Fibroblast of lung (primary cell): ENCODE results near the gene SIAH3. TPM values are rescaled to one million over a fixed set of nuclear protein-coding genes. Genes with fewer than 3 reads are reported as not detected.

Experiments used
- DNase-seq, 2 donors: peaks; one replicate each; pipeline versions ENCODE4 v3.0.0 to v3.0.0-alpha.2; 2010; ENCODE audit warnings: low read depth in 2 of 2
- H2AFZ ChIP-seq: 2 replicates; pipeline ENCODE4 v1.5.1; 2012; ENCODE audit warnings: low read length, control low read depth, inconsistent platforms
- H3K27ac ChIP-seq: 2 replicates; pipeline ENCODE4 v1.5.1; 2011; ENCODE audit warnings: low read length, control low read depth; ENCODE audit not compliant: insufficient read depth
- H3K27me3 ChIP-seq: 2 replicates; pipeline ENCODE4 v1.5.1; 2011; ENCODE audit warnings: mild to moderate bottlenecking, low read length; ENCODE audit not compliant: control insufficient read depth, insufficient read depth
- H3K36me3 ChIP-seq: 2 replicates; pipeline ENCODE4 v1.5.1; 2011; ENCODE audit warnings: low read length; ENCODE audit not compliant: control insufficient read depth, insufficient read depth
- H3K4me1 ChIP-seq: 2 replicates; pipeline ENCODE4 v1.5.1; 2011; ENCODE audit warnings: low read length; ENCODE audit not compliant: control insufficient read depth, insufficient read depth; ENCODE audit errors: extremely low read depth
- H3K4me2 ChIP-seq: 2 replicates; pipeline ENCODE4 v1.5.1; 2011; ENCODE audit warnings: low read length, control low read depth; ENCODE audit not compliant: insufficient read depth; ENCODE audit errors: extremely low read depth
- H3K4me3 ChIP-seq, 4 experiments: fragments of 200-600 bp in 1 of 4; sonication (generic) in 1 of 4; replicated peaks in 1 of 4; 2 replicates each; pipeline ENCODE4 v1.5.1; 2011 to 2016; ENCODE audit warnings: low read length in 4 of 4, low read depth in 3 of 4, mild to moderate bottlenecking in 3 of 4, control low read depth in 2 of 4, inconsistent platforms in 1 of 4, mixed read lengths in 1 of 4; ENCODE audit not compliant: insufficient read depth in 1 of 4; ENCODE audit errors: control extremely low read depth in 1 of 4
- H3K79me2 ChIP-seq: 2 replicates; pipeline ENCODE4 v1.5.1; 2012; ENCODE audit warnings: mild to moderate bottlenecking, low read length, inconsistent platforms; ENCODE audit not compliant: control insufficient read depth, insufficient read depth
- H3K9ac ChIP-seq: 2 replicates; pipeline ENCODE4 v1.5.1; 2011; ENCODE audit warnings: mild to moderate bottlenecking, low read length, control low read depth; ENCODE audit not compliant: insufficient read depth
- H3K9me3 ChIP-seq: 2 replicates; pipeline ENCODE4 v1.5.1; 2012; ENCODE audit warnings: low read depth, low read length; ENCODE audit not compliant: control insufficient read depth, insufficient read depth
- H4K20me1 ChIP-seq: 2 replicates; pipeline ENCODE4 v1.5.1; 2011; ENCODE audit warnings: low read length; ENCODE audit not compliant: control insufficient read depth, insufficient read depth; ENCODE audit errors: extremely low read depth
- EZH2 ChIP-seq: IDR thresholded peaks from 2 replicates; pipeline ENCODE4 v1.5.1; 2012; ENCODE audit warnings: low read length, control low read depth, mild to moderate bottlenecking; ENCODE audit errors: missing control alignments
- polyA plus RNA-seq, 2 donors: library from polyadenylated mRNA; depleted of rRNA in 1 of 2; stranded (reverse) in 1 of 2; unstranded in 1 of 2; fragments of >200 nt; gene quantifications; 2 replicates each; pipeline ENCODE4 v1.2.1, GENCODE V29; 2011 to 2012; ENCODE audit warnings: missing spikeins in 1 of 2
- total RNA-seq: library from RNA; depleted of rRNA; stranded (reverse); fragments of >200 nt; gene quantifications from 2 replicates; pipeline ENCODE4 v1.2.1, GENCODE V29; 2014
- TF ChIP-seq, protein P1 (sequence below), 2 donors: IDR thresholded peaks in 1 of 2; conservative IDR thresholded peaks in 1 of 2; 1 replicate in 1 of 2; 2 replicates in 1 of 2; pipeline ENCODE4 v1.5.1; 2011 to 2012; ENCODE audit warnings: low read length in 2 of 2, control low read depth in 1 of 2, inconsistent platforms in 1 of 2, low read depth in 1 of 2, mild to moderate bottlenecking in 1 of 2

Gene SIAH3
- total and polyA plus RNA-seq, 2 donors (not counting 1 experiment from before 2014, with no cell fraction given) = not detected

GRCh38 chr13:45809801-45810394, 41.7 kb downstream of the SIAH3 start:
- no peaks in the 10 kb centered on the region for H4K20me1 ChIP-seq
- H3K36me3 ChIP-seq = no peaks in the 10 kb centered on the region
- no peak overlapping the region for H2AFZ ChIP-seq
- no peak overlapping the region for H3K9ac ChIP-seq
- H3K4me3 ChIP-seq = no peak overlapping the region
- H3K27me3 ChIP-seq = no peaks in the 10 kb centered on the region
- TF ChIP-seq EZH2 = no peak
- TF ChIP-seq, protein P1, sequence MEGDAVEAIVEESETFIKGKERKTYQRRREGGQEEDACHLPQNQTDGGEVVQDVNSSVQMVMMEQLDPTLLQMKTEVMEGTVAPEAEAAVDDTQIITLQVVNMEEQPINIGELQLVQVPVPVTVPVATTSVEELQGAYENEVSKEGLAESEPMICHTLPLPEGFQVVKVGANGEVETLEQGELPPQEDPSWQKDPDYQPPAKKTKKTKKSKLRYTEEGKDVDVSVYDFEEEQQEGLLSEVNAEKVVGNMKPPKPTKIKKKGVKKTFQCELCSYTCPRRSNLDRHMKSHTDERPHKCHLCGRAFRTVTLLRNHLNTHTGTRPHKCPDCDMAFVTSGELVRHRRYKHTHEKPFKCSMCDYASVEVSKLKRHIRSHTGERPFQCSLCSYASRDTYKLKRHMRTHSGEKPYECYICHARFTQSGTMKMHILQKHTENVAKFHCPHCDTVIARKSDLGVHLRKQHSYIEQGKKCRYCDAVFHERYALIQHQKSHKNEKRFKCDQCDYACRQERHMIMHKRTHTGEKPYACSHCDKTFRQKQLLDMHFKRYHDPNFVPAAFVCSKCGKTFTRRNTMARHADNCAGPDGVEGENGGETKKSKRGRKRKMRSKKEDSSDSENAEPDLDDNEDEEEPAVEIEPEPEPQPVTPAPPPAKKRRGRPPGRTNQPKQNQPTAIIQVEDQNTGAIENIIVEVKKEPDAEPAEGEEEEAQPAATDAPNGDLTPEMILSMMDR (conservative IDR thresholded peaks at IDR 0.05 in 1 of 2, IDR thresholded peaks at IDR 0.05 in 1 of 2; ENCODE audit: low read depth in 1 of 2, low read length in 2 of 2) = no peak
- no peaks in the 10 kb centered on the region for H3K9me3 ChIP-seq
- H3K4me2 ChIP-seq = no peak overlapping the region
- H3K79me2 ChIP-seq = no peaks in the 10 kb centered on the region
- H3K4me1 ChIP-seq = no peaks in the 10 kb centered on the region
- no peak for DNase-seq
- no peak overlapping the region for H3K27ac ChIP-seq

DNA sequence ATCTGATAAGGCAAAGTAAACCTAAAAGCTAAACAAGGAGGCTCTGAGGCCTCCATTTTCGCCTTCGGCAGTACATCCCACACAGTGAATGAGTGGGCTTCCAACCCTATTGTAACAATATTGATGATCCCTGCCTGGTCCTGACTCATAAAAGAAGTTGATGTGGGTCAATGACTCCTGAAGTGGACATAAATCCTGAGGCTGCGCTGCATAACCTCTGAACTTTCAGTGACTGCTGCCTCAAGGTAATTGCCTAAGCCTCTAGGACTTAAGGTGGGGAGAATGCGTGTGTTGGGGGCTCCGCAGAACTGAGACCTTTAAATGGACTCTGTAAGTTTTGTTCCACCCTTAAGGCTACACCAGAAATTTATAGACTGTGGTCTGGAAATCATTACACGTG, 42.6 kb downstream of the SIAH3 start:
- Histone ChIP-seq H3K4me3 (no peak overlapping the region), H3K9me3 (no peaks in the 10 kb centered on the region), H3K27ac (no peak overlapping the region), H3K4me1 (no peaks in the 10 kb centered on the region), H4K20me1 (no peaks in the 10 kb centered on the region), H3K36me3 (no peaks in the 10 kb centered on the region), H3K9ac (no peak overlapping the region), H3K4me2 (no peak overlapping the region), H3K79me2 (no peaks in the 10 kb centered on the region), H3K27me3 (no peaks in the 10 kb centered on the region), H2AFZ (no peak overlapping the region)
- no peak for DNase-seq
- TF ChIP-seq, protein P1 (conservative IDR thresholded peaks at IDR 0.05 in 1 of 2, IDR thresholded peaks at IDR 0.05 in 1 of 2; ENCODE audit: low read depth in 1 of 2, low read length in 2 of 2) = no peak
- TF ChIP-seq EZH2 = no peak

- H3K4me3 ChIP-seq = no peak overlapping the region
- H3K27ac ChIP-seq = no peak overlapping the region
- no peaks in the 10 kb centered on the region for H3K9me3 ChIP-seq
- H3K79me2 ChIP-seq = no peaks in the 10 kb centered on the region
- H2AFZ ChIP-seq = no peak overlapping the region
- H3K4me2 ChIP-seq = no peak overlapping the region
- H3K27me3 ChIP-seq = no peaks in the 10 kb centered on the region
- DNase-seq = peak; percentile 42 to 62
- no peaks in the 10 kb centered on the region for H4K20me1 ChIP-seq
- no peaks in the 10 kb centered on the region for H3K36me3 ChIP-seq
- H3K4me1 ChIP-seq = no peaks in the 10 kb centered on the region
- no peak overlapping the region for H3K9ac ChIP-seq
- no peak for TF ChIP-seq EZH2
- TF ChIP-seq, protein P1 (conservative IDR thresholded peaks at IDR 0.05 in 1 of 2, IDR thresholded peaks at IDR 0.05 in 1 of 2; ENCODE audit: low read depth in 1 of 2, low read length in 2 of 2) = peak; percentile 35 to 64
Observed at GRCh38 chr13:45807520-45808099, 43.9 kb downstream of the SIAH3 start.
